ENCODE results near the gene MBP.
"Not testable (repeated sequence)": the region's sequence is repeated elsewhere in the genome, so short reads cannot be mapped to it uniquely, and the experiment has no call there.

The MBP gene

DNA sequence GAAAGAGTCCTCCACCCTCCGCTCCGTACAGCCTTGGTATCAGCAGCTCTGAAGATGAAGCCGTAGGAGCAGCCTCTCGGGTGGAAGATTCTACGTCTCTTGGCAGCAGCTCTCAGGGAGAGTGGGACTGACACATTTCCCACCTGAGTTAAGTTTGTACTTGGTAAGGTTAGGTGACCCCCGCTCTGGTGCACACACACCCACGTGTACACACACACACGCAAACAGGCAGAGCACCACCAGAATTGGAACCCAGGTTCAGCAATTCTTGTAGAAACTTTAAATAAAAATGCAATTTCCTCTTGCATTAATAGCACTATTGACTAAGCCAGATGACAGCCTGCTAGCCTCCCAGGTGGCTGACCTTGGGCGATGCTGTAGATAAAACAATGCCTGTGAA lies 111.5 kb downstream of the MBP start:
- DNase-seq: no peak

GRCh38 chr18:77020561-77020960 lies 112.0 kb downstream of the MBP start:
- DNase-seq: no peak

DNA sequence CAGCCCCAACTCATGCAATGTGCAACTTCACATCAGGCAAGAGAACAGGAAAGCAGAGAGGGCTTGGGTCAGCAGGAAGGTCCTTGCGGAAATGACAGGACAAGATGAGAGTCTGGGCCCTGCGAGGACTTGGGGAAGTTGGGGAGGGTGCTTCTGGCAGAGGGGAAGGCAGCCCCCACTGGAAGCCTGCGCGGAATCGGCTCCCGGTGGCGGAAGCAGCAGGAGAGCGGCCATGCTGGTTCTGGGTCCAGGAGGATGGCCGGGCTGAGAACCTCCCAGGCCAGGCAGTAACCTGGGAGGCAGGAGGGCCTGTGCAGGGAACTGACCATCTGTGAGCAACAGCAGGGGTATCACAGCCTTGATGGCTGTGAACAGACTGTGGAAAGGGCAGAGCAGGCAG lies 112.9 kb downstream of the MBP start:
- no peak for DNase-seq

DNA sequence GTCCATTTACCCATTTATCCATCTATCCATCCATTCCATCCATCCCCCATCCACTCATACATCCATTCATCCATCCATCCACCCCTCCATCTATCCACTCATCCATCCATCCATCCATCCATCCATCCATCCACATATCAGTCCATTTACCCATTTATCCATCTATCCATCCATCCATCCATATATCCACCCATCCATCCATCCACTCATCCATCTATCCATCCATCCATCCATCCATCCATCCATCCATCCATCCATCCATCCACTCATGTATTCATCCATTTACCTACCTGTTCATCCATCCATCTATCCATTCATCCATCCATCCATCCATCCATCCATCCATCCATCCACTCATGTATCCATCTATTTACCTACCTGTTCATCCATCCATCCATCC lies 113.9 kb downstream of the MBP start:
- not testable (repeated sequence) for DNase-seq

DNA sequence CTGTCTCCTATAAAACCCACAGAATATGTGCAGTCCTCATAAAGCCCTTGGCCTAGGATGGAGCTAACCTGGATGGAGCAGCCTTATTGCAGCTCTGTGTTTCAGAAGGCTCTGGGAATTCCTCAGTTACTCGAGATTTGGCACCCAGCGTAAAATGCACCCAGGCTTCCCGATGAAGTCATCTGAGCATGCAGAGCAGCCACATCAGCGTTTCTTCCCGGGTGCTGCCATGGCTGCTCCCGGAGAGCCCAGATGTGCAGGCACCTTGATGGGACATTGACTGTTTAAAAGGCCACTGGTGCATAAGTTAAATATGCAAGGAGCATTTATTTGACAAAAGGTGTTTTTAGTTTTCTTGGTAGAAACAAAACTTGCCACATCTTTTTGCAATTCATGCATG lies 115.2 kb downstream of the MBP start:
- DNase-seq: no peak

DNA sequence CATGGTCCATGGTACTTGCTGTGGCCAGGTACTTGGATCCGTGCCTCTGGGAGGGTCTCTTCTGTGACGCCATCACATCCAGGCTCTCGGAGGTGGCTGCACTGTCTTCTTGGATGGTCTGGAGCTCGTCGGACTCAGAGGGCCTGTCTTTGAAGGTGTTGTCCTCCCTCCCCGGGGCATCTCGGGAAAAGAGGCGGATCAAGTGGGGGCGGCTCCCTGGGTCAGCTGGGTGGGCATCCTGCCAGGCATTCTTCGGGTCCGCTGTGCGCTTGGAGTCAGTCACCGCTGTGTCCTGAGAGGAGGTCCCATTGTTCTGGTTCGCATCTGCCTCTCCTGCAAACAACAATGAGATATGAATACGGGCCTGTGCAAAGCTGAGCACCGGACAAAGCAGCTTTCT lies 115.6 kb downstream of the MBP start:
- no peak for DNase-seq

- no peak for DNase-seq
Measured at GRCh38 chr18:77015771-77016710, 116.5 kb downstream of the MBP start.

- DNase-seq: no peak
Measured at GRCh38 chr18:77015169-77015568, 117.4 kb downstream of the MBP start.

- DNase-seq: no peak
Measured at GRCh38 chr18:77014538-77014937, 118.0 kb downstream of the MBP start.

DNA sequence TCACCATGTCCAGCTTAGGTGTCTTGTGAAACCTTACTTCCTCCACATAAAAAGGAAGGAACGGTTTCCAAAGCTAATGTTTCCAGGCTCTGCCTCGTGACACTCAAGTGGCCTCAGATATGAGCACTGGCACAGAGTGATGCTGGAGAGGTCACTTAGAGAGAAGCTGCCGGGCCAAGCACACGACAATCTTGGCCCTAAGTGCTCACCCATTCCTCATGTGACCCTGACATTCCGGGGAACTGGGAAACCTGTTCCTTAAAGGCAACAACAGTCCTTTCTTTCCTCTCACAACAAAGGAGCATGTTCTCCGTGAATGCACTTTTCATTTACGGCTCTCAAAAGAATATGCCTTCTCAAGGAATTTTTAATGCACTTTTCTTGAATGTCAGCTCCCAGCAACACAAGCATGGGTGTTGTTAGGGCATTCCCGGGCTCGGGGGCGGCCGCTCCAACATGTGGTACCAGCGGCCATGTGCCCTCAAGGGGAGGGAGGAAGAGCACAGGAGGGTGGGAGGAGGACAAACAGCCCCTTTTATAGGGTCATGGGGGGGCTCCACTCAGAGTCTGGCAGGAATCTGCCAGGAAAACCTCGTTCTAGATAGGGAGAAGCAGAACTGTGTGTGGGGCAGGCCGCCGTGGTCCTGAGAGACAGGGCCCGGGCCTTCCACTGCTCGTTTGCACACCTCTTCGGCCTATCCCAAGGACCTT lies 118.6 kb downstream of the MBP start:
- DNase-seq: no peak

DNA sequence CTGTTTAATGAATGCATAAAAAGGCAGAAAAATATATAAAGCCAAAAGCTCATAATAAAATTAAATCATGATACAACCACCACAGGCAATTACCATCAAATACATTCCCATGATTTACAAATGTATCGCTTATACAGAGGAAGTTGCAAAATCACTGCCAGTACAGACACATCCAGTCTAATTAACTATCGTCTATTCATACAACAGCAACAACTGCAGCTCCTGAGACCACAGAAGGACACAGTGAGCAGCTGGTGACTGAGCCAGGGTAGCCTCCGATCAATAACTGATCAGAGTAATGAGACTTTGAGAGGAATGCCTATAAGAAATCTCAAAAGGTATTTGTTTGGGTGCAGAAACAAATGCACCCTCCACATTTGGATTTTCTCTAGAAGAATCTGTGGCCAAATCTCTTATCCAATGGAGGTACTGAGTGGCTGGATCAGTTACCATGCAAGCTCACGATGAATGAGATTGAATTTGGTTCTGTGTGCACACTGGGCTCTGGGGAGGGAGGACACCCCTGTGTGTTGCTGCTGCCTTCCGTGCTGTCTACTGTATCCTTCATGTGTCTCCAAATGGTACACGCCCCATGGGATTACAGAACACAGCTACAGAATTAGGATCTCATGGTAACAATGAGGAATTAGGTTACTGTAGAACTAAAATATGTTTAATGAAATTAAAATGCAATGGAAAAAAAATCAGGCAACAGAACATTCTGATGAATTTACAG lies 119.6 kb downstream of the MBP start:
- no peak for DNase-seq

GRCh38 chr18:77012120-77012519 lies 120.5 kb downstream of the MBP start:
- DNase-seq: no peak

- no peak for DNase-seq
Measured at GRCh38 chr18:77009675-77010074, 122.9 kb downstream of the MBP start.

GRCh38 chr18:77008576-77009315 lies 123.8 kb downstream of the MBP start:
- no peak for DNase-seq

DNA sequence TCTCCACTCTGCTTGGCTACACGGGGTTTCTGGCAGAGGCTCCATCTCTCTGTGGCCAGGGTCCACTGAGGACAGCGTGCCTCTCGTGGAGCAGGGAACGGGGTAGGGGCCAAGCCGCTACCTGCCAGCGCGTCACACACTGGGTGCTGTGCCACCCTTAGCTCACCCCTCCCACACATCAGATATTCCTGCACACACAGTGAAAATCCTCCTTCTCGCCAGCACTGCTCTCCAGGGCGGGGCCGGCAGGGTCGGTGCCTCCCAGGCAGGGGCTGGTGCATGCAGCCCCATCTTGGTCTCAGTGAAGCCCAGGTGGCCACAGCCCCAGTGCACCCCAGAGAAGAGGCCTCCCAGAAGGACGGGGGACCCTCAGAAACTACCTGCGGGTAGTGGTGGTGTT lies 124.6 kb downstream of the MBP start:
- no peak for DNase-seq

GRCh38 chr18:77007251-77007650 lies 125.3 kb downstream of the MBP start:
- DNase-seq: no peak

DNA sequence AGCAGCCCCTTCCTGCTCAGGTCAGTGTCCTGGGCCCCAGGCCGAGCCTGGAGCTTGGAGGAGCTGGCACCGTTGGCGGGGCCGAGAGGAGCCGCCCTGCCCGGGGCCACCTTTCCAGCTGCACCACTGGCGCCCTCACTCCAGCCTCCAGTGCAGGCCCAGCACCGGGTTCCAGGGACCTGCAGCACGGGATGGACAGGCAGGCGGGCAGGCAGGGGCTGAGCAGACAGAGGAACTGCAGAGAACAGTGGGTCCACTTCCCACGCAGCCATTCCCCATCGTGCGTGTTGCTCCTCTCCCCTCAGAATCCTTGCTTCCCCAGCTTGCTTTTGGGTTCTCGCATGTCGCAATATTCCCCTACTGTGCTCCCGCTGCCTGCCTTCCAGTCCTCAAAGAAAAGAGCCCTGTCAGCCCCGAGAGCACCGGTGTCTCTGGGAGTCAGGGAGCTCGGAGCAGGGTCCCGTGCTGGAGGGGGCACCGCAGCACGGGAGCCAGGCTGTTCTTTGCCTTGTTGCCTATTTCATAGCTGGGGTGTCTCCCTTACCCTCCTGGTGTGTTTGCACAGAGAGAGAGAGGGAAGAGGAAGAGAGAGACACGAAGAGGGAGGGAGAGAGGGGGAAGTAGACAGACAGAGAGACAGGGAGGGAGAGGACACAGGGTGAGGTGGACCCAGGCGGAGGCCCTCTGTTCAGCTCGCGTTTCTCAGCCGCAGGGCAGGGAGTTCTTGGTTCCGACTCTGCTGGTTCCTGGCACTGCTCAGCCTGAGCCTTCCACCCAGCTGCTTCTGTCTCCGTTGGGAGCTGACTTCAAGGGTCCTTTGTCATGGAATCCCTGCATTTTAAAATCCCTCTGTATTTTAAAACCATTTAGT lies 126.0 kb downstream of the MBP start:
- DNase-seq: no peak

DNA sequence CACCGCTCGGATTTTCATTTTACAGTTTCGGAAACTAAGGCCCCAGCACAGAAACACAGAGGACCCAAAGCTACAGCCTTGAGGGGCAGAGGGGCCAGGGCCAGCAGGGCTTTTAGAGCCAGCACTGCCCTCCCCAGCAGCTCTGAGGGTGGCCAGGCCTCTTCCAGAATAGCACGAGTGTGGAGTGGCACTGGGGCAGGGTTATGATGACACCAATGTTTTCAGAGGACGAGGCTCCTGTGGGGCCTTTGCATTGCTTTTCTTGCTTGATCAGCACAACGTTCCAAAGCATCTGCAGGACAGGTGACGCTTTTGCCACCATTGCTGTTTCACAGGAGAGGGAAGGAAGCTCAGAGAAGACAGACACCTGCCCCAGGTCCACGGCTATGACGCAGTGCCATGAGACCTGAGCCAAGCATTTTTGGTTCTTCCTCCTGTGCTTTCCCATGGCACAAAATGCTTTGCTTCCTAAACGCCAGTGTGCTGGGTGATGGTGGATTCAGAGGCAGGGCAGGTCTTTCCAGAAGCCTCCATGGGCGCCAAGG lies 126.9 kb downstream of the MBP start:
- no peak for DNase-seq

GRCh38 chr18:77004555-77005380 lies 127.8 kb downstream of the MBP start:
- DNase-seq: no peak

GRCh38 chr18:77003316-77003715 lies 129.3 kb downstream of the MBP start:
- DNase-seq: no peak

- DNase-seq: no peak
Measured at GRCh38 chr18:77002496-77002895, 130.1 kb downstream of the MBP start.
